H1 (cell line): Measurements from ENCODE around the gene TUBB4B. TPM values are rescaled to one million over a fixed set of nuclear protein-coding genes. Genes with fewer than 3 reads are reported as not detected.

ENCODE experiments used
- ASH2L ChIP-seq: fragments of 200-600, 300-600 bp; sonication (generic); IDR thresholded peaks from one replicate; pipeline ENCODE4 v1.7.1; 2017; ENCODE audit warnings: low read length
- BCL11A ChIP-seq, 2 experiments: IDR thresholded peaks; one replicate each; pipeline ENCODE4 v1.6.1; 2011; ENCODE audit warnings: low read depth in 2 of 2, low read length in 2 of 2, mild to moderate bottlenecking in 2 of 2
- CBX5 ChIP-seq: fragments of 300-800, 300-1000 bp; sonication (generic); IDR thresholded peaks from 2 replicates; pipeline ENCODE4 v1.7.1; 2016; ENCODE audit warnings: antibody characterized with exemption, low read length, low read depth
- CHD2 ChIP-seq: IDR thresholded peaks from 2 replicates; pipeline ENCODE4 v1.6.1; 2012; ENCODE audit warnings: low read length, improper control_type of control experiment
- CREB1 ChIP-seq: IDR thresholded peaks from 2 replicates; pipeline ENCODE4 v1.6.1; 2012; ENCODE audit warnings: inconsistent platforms
- CTBP2 ChIP-seq: IDR thresholded peaks from 2 replicates; pipeline ENCODE4 v1.7.0; 2011; ENCODE audit warnings: borderline replicate concordance, mild to moderate bottlenecking, moderate library complexity, mixed read lengths, low read length; ENCODE audit not compliant: insufficient read depth, insufficient read length
- CTCF ChIP-seq, 3 experiments: IDR thresholded peaks; 1 replicate in 2 of 3; 2 replicates in 1 of 3; pipeline versions ENCODE4 v1.5.1 to v1.6.1; 2011; ENCODE audit warnings: low read length in 3 of 3, mild to moderate bottlenecking in 3 of 3, inconsistent platforms in 2 of 3, low read depth in 1 of 3, moderate library complexity in 1 of 3; ENCODE audit not compliant: insufficient read depth in 1 of 3; ENCODE audit errors: control extremely low read depth in 1 of 3
- EZH2 ChIP-seq: fragments of 200-600 bp; sonication (generic); IDR thresholded peaks from 2 replicates; pipeline ENCODE4 v1.7.1; 2012; ENCODE audit warnings: low read depth, mild to moderate bottlenecking, moderate library complexity, low read length, inconsistent platforms; ENCODE audit not compliant: severe bottlenecking
- GTF2F1 ChIP-seq: IDR thresholded peaks from 2 replicates; pipeline ENCODE4 v1.6.1; 2012; ENCODE audit warnings: low read depth, low read length, improper control_type of control experiment, borderline replicate concordance
- NANOG ChIP-seq: IDR thresholded peaks from 2 replicates; pipeline ENCODE4 v1.6.1; 2011; ENCODE audit warnings: low read length, low read depth, mild to moderate bottlenecking, inconsistent platforms; ENCODE audit not compliant: insufficient read depth, poor library complexity, severe bottlenecking
- RAD21 ChIP-seq, 2 experiments: IDR thresholded peaks in 1 of 2; conservative IDR thresholded peaks in 1 of 2; 2 replicates each; pipeline ENCODE4 v1.6.1; 2011; ENCODE audit warnings: low read depth in 2 of 2, low read length in 2 of 2, improper control_type of control experiment in 1 of 2, inconsistent platforms in 1 of 2, mild to moderate bottlenecking in 1 of 2, moderate library complexity in 1 of 2
- SIRT6 ChIP-seq: IDR thresholded peaks from one replicate; pipeline ENCODE4 v1.7.1; 2012; ENCODE audit warnings: low read length, inconsistent platforms
- SIX5 ChIP-seq: IDR thresholded peaks from 2 replicates; pipeline ENCODE4 v1.6.1; 2011; ENCODE audit warnings: mild to moderate bottlenecking, low read depth, low read length
- SP2 ChIP-seq: IDR thresholded peaks from 2 replicates; pipeline ENCODE4 v1.6.1; 2012; ENCODE audit warnings: mild to moderate bottlenecking, low read length, inconsistent platforms
- SRF ChIP-seq: IDR thresholded peaks from 2 replicates; pipeline ENCODE4 v1.6.1; 2011; ENCODE audit warnings: mild to moderate bottlenecking, low read depth, low read length, moderate library complexity
- TAF1 ChIP-seq: IDR thresholded peaks from 2 replicates; pipeline ENCODE4 v1.6.1; 2011; ENCODE audit warnings: mild to moderate bottlenecking, low read depth, low read length
- YY1 ChIP-seq: IDR thresholded peaks from 2 replicates; pipeline ENCODE4 v1.6.1; 2011; ENCODE audit warnings: low read depth, mild to moderate bottlenecking, low read length
- polyA plus RNA-seq, 7 experiments: library from polyadenylated mRNA; depleted of rRNA in 3 of 7; stranded (reverse) in 5 of 7; unstranded in 2 of 7; fragments of >200 nt in 5 of 7; fragments of 200-250 nt in 2 of 7; gene quantifications; 1 replicate in 5 of 7; 2 replicates in 1 of 7; 4 replicates in 1 of 7; pipeline versions ENCODE4 v1.2.1 to v1.2.3, GENCODE V29; 2011 to 2013; ENCODE audit warnings: missing spikeins in 2 of 7, mixed read lengths in 2 of 7
- total RNA-seq: library from RNA; stranded (reverse); fragmentation: NEBNext Ultra II Directional; extraction: Animal tissue kit (Norgen Biotek cat#: 25700); gene quantifications from 2 replicates; pipeline ENCODE4 v1.2.1, GENCODE V29; 2021
- TF ChIP-seq, protein P1 (sequence below): IDR thresholded peaks from 2 replicates; pipeline ENCODE4 v1.6.1; 2012; ENCODE audit warnings: inconsistent platforms
- TF ChIP-seq, protein P2 (sequence below): IDR thresholded peaks from 2 replicates; pipeline ENCODE4 v1.6.1; 2011; ENCODE audit warnings: low read length, improper control_type of control experiment

The TUBB4B gene
- total and polyA plus RNA-seq, 2 of the 8 experiments (the other 6 are each of a cell fraction or from before 2014, with no cell fraction given) = 280 to 307 TPM

- TF ChIP-seq ASH2L = peak; percentile 77
- no peak for TF ChIP-seq EZH2
- no peak for TF ChIP-seq SP2
- TF ChIP-seq YY1 = peak; percentile 94
- TF ChIP-seq CBX5 = no peak
- peak; percentile 49; the same call in 1 of the 2 replicates for TF ChIP-seq CHD2
- TF ChIP-seq SIRT6 = no peak
- no peak for TF ChIP-seq BCL11A (IDR thresholded peaks at IDR 0.05; ENCODE audit: low read depth in 2 of 2, low read length in 2 of 2)
- TF ChIP-seq, protein P1, sequence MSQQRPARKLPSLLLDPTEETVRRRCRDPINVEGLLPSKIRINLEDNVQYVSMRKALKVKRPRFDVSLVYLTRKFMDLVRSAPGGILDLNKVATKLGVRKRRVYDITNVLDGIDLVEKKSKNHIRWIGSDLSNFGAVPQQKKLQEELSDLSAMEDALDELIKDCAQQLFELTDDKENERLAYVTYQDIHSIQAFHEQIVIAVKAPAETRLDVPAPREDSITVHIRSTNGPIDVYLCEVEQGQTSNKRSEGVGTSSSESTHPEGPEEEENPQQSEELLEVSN = peak; percentile 47; the same call in 1 of the 2 replicates
- TF ChIP-seq SIX5 = no peak
- no peak for TF ChIP-seq CTCF (IDR thresholded peaks at IDR 0.05; ENCODE audit: control extremely low read depth in 1 of 3, insufficient read depth in 1 of 3, low read depth in 1 of 3, low read length in 3 of 3)
- TF ChIP-seq, protein P2, sequence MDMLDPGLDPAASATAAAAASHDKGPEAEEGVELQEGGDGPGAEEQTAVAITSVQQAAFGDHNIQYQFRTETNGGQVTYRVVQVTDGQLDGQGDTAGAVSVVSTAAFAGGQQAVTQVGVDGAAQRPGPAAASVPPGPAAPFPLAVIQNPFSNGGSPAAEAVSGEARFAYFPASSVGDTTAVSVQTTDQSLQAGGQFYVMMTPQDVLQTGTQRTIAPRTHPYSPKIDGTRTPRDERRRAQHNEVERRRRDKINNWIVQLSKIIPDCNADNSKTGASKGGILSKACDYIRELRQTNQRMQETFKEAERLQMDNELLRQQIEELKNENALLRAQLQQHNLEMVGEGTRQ = no peak
- 0 out of 2 replicates have a peak, but pooled peaks have one; percentile 46 for TF ChIP-seq GTF2F1
- peak; percentile 94 for TF ChIP-seq TAF1
- TF ChIP-seq CREB1 = peak; percentile 97
- no peak for TF ChIP-seq NANOG
- TF ChIP-seq RAD21 (IDR thresholded peaks at IDR 0.05 in 1 of 2, conservative IDR thresholded peaks at IDR 0.05 in 1 of 2; ENCODE audit: low read depth in 2 of 2, low read length in 2 of 2) = no peak
- TF ChIP-seq CTBP2 = no peak
- peak; percentile 73 for TF ChIP-seq SRF
Measured at GRCh38 chr9:137205126-137206069, 35.7 kb upstream of the TUBB4B start, which contains the start of the genes NDOR1 and TMEM203 (continued).
